Measurements from ENCODE around the gene NCKAP1. TPM values are rescaled to one million over a fixed set of nuclear protein-coding genes. Genes with fewer than 3 reads are reported as not detected.

NCKAP1 gene
- polyA plus RNA-seq, 1 of the 3 experiments (the other 2 are of a cell fraction): 64.0 TPM

DNA sequence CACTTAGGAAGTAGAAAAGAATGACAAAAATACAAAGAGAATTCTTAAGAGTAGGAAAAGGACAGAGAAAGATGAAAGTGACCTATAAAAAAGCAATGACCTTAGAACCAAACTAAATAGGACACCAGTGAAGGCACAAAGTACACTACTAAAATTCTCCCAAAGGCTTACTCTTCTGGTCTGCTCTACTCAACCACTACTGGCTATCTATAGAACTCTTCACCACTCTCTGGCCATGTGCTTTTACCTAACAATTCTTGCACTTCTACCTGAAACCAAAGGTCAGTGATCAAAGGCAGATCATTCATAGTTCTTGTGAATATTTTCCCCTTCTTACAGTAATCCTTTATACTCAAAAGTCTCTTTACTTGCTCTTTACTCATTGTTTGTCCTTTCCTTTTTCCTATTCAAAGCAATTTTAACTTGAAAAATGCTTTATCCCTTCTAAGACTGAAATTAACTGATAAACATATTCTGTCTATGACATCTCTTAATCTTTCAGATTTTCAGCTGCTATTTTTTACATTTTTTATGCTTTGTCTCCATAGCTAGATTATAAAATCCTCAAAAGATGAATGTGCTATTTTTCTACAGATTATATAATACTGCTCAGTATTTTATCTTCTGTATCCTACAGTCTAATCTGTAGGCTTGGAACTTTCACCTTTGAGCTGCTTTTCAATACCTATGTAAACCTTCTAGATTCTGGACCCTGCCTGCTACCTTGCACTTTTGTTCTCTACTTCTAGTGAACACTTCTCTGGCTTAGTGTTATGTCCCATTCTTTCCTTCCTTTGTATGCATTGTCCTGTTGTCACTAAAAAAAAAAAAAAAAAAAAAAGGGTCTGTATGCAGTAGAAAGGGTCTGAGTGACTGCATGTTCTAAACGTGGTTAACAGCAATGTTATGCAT lies 64.6 kb downstream of the NCKAP1 start:
- Histone ChIP-seq H3K27ac (ENCODE audit: low read depth in 2 of 2, low read length in 1 of 2) (no peak overlapping the region), H3K9me2 (no peaks in the 10 kb centered on the region), H3K9ac (no peak overlapping the region), H4K20me1 (ENCODE audit: insufficient read depth) (peaks cover 8% of the 10 kb centered on the region; the same call in 1 of the 2 replicates), H3K4me2 (no peak overlapping the region), H3K27me3 (ENCODE audit: insufficient read depth) (no peaks in the 10 kb centered on the region), H3K4me3 (ENCODE audit: low read depth in 2 of 2, low read length in 1 of 2) (no peak overlapping the region), H2AFZ (ENCODE audit: low read depth) (no peak overlapping the region), H3F3A (replicated peaks; ENCODE audit: insufficient read depth) (peaks cover 4% of the 10 kb centered on the region), H3K79me2 (ENCODE audit: insufficient read depth) (peaks cover 43% of the 10 kb centered on the region), H3K36me3 (replicated peaks in 1 of 2; ENCODE audit: control insufficient read depth in 1 of 2, insufficient read depth in 2 of 2, low read length in 1 of 2) (peaks cover 53 to 75% of the 10 kb centered on the region in 2 experiments), H3K9me3 (0 out of 2 replicates have a peak, but pooled peaks cover 5% of the 10 kb centered on the region), H3K4me1 (ENCODE audit: control insufficient read depth in 1 of 2, insufficient read depth in 2 of 2, low read depth in 1 of 2, low read length in 1 of 2) (no peaks in the 10 kb centered on the region; a peak in 1 of 4 replicates)
- TF ChIP-seq RAD21 (IDR thresholded peaks at IDR 0.05; ENCODE audit: low read length) (no peak), ELF1 (IDR thresholded peaks at IDR 0.05) (no peak), NRF1 (IDR thresholded peaks at IDR 0.05; ENCODE audit: low read depth, low read length) (no peak), EZH2phosphoT487 (IDR thresholded peaks at IDR 0.05; ENCODE audit: borderline replicate concordance, low read depth) (no peak), TEAD4 (IDR thresholded peaks at IDR 0.05; ENCODE audit: borderline replicate concordance, insufficient read depth) (no peak), NFIC (IDR thresholded peaks at IDR 0.05; ENCODE audit: borderline replicate concordance) (no peak), RCOR1 (IDR thresholded peaks at IDR 0.05; ENCODE audit: low read length) (no peak), TCF12 (IDR thresholded peaks at IDR 0.05) (no peak), FOXM1 (IDR thresholded peaks at IDR 0.05; ENCODE audit: low read depth) (no peak), RFX5 (IDR thresholded peaks at IDR 0.05; ENCODE audit: low read length) (no peak), GABPA (IDR thresholded peaks at IDR 0.05; ENCODE audit: low read depth) (no peak)
- TF ChIP-seq, protein P1, sequence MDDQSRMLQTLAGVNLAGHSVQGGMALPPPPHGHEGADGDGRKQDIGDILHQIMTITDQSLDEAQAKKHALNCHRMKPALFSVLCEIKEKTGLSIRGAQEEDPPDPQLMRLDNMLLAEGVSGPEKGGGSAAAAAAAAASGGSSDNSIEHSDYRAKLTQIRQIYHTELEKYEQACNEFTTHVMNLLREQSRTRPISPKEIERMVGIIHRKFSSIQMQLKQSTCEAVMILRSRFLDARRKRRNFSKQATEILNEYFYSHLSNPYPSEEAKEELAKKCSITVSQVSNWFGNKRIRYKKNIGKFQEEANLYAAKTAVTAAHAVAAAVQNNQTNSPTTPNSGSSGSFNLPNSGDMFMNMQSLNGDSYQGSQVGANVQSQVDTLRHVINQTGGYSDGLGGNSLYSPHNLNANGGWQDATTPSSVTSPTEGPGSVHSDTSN (IDR thresholded peaks at IDR 0.05): no peak
- TF ChIP-seq, protein P2, sequence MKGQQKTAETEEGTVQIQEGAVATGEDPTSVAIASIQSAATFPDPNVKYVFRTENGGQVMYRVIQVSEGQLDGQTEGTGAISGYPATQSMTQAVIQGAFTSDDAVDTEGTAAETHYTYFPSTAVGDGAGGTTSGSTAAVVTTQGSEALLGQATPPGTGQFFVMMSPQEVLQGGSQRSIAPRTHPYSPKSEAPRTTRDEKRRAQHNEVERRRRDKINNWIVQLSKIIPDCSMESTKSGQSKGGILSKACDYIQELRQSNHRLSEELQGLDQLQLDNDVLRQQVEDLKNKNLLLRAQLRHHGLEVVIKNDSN (IDR thresholded peaks at IDR 0.05; ENCODE audit: borderline replicate concordance, low read depth): no peak
- TF ChIP-seq, protein P3, sequence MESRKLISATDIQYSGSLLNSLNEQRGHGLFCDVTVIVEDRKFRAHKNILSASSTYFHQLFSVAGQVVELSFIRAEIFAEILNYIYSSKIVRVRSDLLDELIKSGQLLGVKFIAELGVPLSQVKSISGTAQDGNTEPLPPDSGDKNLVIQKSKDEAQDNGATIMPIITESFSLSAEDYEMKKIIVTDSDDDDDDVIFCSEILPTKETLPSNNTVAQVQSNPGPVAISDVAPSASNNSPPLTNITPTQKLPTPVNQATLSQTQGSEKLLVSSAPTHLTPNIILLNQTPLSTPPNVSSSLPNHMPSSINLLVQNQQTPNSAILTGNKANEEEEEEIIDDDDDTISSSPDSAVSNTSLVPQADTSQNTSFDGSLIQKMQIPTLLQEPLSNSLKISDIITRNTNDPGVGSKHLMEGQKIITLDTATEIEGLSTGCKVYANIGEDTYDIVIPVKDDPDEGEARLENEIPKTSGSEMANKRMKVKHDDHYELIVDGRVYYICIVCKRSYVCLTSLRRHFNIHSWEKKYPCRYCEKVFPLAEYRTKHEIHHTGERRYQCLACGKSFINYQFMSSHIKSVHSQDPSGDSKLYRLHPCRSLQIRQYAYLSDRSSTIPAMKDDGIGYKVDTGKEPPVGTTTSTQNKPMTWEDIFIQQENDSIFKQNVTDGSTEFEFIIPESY (IDR thresholded peaks at IDR 0.05; ENCODE audit: borderline replicate concordance, low read depth): no peak
- TF ChIP-seq, protein P4, sequence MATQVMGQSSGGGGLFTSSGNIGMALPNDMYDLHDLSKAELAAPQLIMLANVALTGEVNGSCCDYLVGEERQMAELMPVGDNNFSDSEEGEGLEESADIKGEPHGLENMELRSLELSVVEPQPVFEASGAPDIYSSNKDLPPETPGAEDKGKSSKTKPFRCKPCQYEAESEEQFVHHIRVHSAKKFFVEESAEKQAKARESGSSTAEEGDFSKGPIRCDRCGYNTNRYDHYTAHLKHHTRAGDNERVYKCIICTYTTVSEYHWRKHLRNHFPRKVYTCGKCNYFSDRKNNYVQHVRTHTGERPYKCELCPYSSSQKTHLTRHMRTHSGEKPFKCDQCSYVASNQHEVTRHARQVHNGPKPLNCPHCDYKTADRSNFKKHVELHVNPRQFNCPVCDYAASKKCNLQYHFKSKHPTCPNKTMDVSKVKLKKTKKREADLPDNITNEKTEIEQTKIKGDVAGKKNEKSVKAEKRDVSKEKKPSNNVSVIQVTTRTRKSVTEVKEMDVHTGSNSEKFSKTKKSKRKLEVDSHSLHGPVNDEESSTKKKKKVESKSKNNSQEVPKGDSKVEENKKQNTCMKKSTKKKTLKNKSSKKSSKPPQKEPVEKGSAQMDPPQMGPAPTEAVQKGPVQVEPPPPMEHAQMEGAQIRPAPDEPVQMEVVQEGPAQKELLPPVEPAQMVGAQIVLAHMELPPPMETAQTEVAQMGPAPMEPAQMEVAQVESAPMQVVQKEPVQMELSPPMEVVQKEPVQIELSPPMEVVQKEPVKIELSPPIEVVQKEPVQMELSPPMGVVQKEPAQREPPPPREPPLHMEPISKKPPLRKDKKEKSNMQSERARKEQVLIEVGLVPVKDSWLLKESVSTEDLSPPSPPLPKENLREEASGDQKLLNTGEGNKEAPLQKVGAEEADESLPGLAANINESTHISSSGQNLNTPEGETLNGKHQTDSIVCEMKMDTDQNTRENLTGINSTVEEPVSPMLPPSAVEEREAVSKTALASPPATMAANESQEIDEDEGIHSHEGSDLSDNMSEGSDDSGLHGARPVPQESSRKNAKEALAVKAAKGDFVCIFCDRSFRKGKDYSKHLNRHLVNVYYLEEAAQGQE (IDR thresholded peaks at IDR 0.05; ENCODE audit: low read depth, low read length): no peak
- TF ChIP-seq, protein P5, sequence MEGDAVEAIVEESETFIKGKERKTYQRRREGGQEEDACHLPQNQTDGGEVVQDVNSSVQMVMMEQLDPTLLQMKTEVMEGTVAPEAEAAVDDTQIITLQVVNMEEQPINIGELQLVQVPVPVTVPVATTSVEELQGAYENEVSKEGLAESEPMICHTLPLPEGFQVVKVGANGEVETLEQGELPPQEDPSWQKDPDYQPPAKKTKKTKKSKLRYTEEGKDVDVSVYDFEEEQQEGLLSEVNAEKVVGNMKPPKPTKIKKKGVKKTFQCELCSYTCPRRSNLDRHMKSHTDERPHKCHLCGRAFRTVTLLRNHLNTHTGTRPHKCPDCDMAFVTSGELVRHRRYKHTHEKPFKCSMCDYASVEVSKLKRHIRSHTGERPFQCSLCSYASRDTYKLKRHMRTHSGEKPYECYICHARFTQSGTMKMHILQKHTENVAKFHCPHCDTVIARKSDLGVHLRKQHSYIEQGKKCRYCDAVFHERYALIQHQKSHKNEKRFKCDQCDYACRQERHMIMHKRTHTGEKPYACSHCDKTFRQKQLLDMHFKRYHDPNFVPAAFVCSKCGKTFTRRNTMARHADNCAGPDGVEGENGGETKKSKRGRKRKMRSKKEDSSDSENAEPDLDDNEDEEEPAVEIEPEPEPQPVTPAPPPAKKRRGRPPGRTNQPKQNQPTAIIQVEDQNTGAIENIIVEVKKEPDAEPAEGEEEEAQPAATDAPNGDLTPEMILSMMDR (IDR thresholded peaks at IDR 0.05): no peak
- WGBS (ENCODE audit: low lambda C conversion rate): 100% methylated on average over 1 of the region's 1 CpG
- POLR2A ChIA-PET: interaction anchor here (0.7 kb wide), 1 partner anchor 81 kb away, joined by 4 read pairs; no protein-coding TSS in a partner anchor
- CTCF ChIA-PET: interaction anchor here (0.6 to 9.4 kb wide), 4 partner anchors 51 to 206 kb away, joined by 3 to 153 read pairs (median 3); no protein-coding TSS in a partner anchor
- DNase-seq: no peak

Measured in SK-N-SH (cell line).